ENCODE data around the gene SLC9C1. TPM values are rescaled to one million over a fixed set of nuclear protein-coding genes. Genes with fewer than 3 reads are reported as not detected.

The SLC9C1 gene
- total and polyA plus RNA-seq, 2 experiments from 2014 or later, result 0.03 TPM; not detected in 1

DNA sequence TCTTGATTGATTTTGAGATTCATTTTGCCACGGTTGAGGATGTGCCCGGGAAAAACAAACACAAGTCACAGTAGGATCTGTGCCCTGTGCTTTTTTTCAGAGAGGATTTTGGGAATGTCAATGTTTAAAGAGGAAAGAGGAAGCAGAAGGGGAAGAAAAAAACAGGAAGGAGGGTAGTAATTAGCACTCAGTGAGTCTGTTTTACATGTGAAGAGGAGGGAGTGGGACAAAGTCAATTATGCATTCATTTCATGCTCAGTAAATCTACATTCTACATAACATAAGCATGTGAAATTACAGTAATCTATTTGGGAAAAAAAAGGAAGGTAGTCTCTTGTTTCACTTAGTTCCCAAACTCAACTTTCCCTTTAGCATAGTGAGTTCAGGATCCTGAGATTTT is 20.6 kb upstream of the SLC9C1 start:
- H3K9me2 ChIP-seq (replicated peaks; ENCODE audit: insufficient read depth), result no peaks in the 10 kb centered on the region
- WGBS (ENCODE audit: low lambda C conversion rate, missing lambda C conversion rate), result 89% methylated on average over 2 of the region's 2 CpGs
- TF ChIP-seq CTCF (IDR thresholded peaks at IDR 0.05; ENCODE audit: poor library complexity), result no peak

DNA sequence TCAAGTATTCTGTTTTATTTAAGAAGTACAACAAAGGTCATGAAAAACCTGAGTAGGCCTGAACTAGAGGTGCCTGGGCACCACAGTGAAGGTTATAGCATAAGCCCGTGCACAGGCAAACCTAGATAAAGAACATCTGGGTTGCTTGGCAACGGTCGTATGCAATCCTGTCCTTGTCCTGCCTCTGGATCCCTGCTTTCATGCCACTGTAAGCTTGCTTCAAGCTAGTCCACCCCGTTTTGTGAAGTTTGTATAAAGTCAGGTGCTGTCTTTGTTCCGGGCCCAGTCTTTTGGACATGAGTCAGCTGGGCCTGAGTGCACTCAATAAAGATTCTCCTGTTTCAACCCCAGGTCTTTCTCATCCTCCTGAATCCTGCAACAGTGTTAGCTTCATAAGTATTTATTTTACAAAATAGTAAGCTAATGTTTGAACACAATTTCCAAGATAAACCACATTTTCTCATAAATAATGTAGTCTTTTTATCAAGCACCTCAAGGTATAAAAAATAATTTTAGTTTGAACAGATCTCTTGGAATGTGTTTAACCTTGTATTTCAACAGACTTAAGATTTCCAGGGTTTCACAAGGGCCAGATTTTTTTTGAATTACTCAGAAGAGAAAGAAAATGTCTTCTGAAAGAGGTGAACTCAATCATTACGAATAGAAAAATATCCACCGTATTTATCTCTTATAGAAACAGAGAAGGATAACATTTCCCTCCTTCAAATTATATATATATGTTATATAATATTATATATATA is 14.3 kb upstream of the SLC9C1 start:
- peak overlapping the region; percentile 86 for H3K27ac ChIP-seq

More for the DNA sequence above, 20.6 kb upstream of the SLC9C1 start:
- H3K4me2 ChIP-seq, result no peak overlapping the region
- H3K79me2 ChIP-seq, result no peaks in the 10 kb centered on the region
- H3K4me3 ChIP-seq, result no peak overlapping the region
- no peaks in the 10 kb centered on the region for H3K27me3 ChIP-seq
- H4K20me1 ChIP-seq (ENCODE audit: insufficient read depth, poor library complexity, severe bottlenecking), result no peaks in the 10 kb centered on the region
- no peak for DNase-seq (ENCODE audit: low spot score)
- no peak overlapping the region for H3K27ac ChIP-seq
- H3K9me3 ChIP-seq (ENCODE audit: low read depth), result no peaks in the 10 kb centered on the region
- H3K4me1 ChIP-seq (ENCODE audit: insufficient read depth), result peaks cover 4% of the 10 kb centered on the region
- H2AFZ ChIP-seq, result no peak overlapping the region
- no peaks in the 10 kb centered on the region for H3K36me3 ChIP-seq (replicated peaks; ENCODE audit: insufficient read depth, low read depth)

DNA sequence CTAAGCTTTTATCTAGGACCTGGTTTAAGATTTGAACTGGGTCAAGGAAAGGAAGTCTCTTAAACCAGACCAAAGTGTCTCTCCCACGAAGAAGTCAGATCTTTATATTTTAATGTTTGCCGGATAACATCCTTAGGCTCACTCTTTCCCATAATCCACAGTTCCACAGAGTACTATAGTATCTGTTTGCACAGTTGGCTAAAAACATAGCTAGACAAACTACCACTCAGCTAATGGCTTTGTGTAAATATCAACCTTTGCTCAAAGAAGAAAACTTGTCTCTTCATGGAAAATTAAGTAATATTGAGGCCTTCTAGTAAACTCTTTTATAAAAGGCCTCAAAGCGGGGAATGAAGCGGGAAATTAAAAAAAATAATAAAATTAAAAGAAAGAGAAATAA is 13.5 kb upstream of the SLC9C1 start:
- H3K4me3 ChIP-seq, result no peak overlapping the region
- no peak overlapping the region for H2AFZ ChIP-seq
- no peaks in the 10 kb centered on the region for H3K79me2 ChIP-seq
- H3K4me2 ChIP-seq, result peak overlapping the region; percentile 31
- no peak for TF ChIP-seq EZH2phosphoT487 (IDR thresholded peaks at IDR 0.05; ENCODE audit: low read depth, severe bottlenecking, unreplicated experiment)
- no peak for TF ChIP-seq CTCF (IDR thresholded peaks at IDR 0.05; ENCODE audit: poor library complexity)
- no peak for TF ChIP-seq EZH2 (IDR thresholded peaks at IDR 0.05; ENCODE audit: borderline replicate concordance)
- H3K27me3 ChIP-seq, result no peaks in the 10 kb centered on the region
- WGBS (ENCODE audit: low lambda C conversion rate, missing lambda C conversion rate), result 59% methylated on average over 4 of the region's 4 CpGs
- H4K20me1 ChIP-seq (ENCODE audit: insufficient read depth, poor library complexity, severe bottlenecking), result no peaks in the 10 kb centered on the region
- H3K4me1 ChIP-seq (ENCODE audit: insufficient read depth), result peaks cover 32% of the 10 kb centered on the region
- H3K36me3 ChIP-seq (replicated peaks; ENCODE audit: insufficient read depth, low read depth), result no peaks in the 10 kb centered on the region
- DNase-seq (ENCODE audit: low spot score), result no peak
- no peaks in the 10 kb centered on the region for H3K9me3 ChIP-seq (ENCODE audit: low read depth)
- no peaks in the 10 kb centered on the region for H3K9me2 ChIP-seq (replicated peaks; ENCODE audit: insufficient read depth)
- H3K27ac ChIP-seq, result peak overlapping the region; percentile 86

More for the DNA sequence above, 14.3 kb upstream of the SLC9C1 start:
- Histone ChIP-seq H3K9me3 (ENCODE audit: low read depth) (no peaks in the 10 kb centered on the region), H3K27me3 (no peaks in the 10 kb centered on the region), H3K4me2 (peak overlapping the region; percentile 31), H3K9me2 (replicated peaks; ENCODE audit: insufficient read depth) (no peaks in the 10 kb centered on the region), H4K20me1 (ENCODE audit: insufficient read depth, poor library complexity, severe bottlenecking) (no peaks in the 10 kb centered on the region), H2AFZ (peak overlapping the region; percentile 34), H3K4me3 (no peak overlapping the region), H3K79me2 (no peaks in the 10 kb centered on the region), H3K36me3 (replicated peaks; ENCODE audit: insufficient read depth, low read depth) (no peaks in the 10 kb centered on the region), H3K4me1 (ENCODE audit: insufficient read depth) (peaks cover 32% of the 10 kb centered on the region)
- peak; percentile 73 for DNase-seq (ENCODE audit: low spot score)
- 27% methylated on average over 7 of the region's 7 CpGs for WGBS (ENCODE audit: low lambda C conversion rate, missing lambda C conversion rate)
- TF ChIP-seq CTCF (IDR thresholded peaks at IDR 0.05; ENCODE audit: poor library complexity) (no peak), EZH2 (IDR thresholded peaks at IDR 0.05; ENCODE audit: borderline replicate concordance) (no peak), EZH2phosphoT487 (IDR thresholded peaks at IDR 0.05; ENCODE audit: low read depth, severe bottlenecking, unreplicated experiment) (no peak)
